K562 (cell line): ENCODE measurements around the gene DPM2. TPM values are rescaled to one million over a fixed set of nuclear protein-coding genes. Genes with fewer than 3 reads are reported as not detected.
A peak's percentile ranks its signal among the peaks of the same experiment; 100 is the strongest.

Experiments
- FOS ChIP-seq: IDR thresholded peaks from 3 replicates; pipeline ENCODE4 v1.6.1; 2011; ENCODE audit not compliant: insufficient read length; ENCODE audit errors: extremely low read depth
- NFIC ChIP-seq: fragments of 450-650 bp; IDR thresholded peaks from 2 replicates; pipeline ENCODE4 v1.6.1; 2017; ENCODE audit warnings: mild to moderate bottlenecking, inconsistent platforms
- NFYB ChIP-seq: IDR thresholded peaks from 2 replicates; pipeline ENCODE4 v1.6.1; 2011; ENCODE audit warnings: mild to moderate bottlenecking, moderate library complexity; ENCODE audit not compliant: insufficient read length; ENCODE audit errors: extremely low read depth
- polyA plus RNA-seq, 8 experiments: library from polyadenylated mRNA; depleted of rRNA in 4 of 8; stranded (reverse) in 5 of 8; unstranded in 3 of 8; fragments of >200 nt; fragmentation: Nextera tagmentation in 2 of 8; fragmentation: Illumina TruSeq in 1 of 8; extraction: Ambion mirVana in 2 of 8; extraction: Trizol in 1 of 8; gene quantifications; 2 replicates each; pipeline versions ENCODE4 v1.2.1 to v1.2.3, GENCODE V29; 2011 to 2014; ENCODE audit warnings: inconsistent platforms in 1 of 8, missing spikeins in 1 of 8
- total RNA-seq, 7 experiments: library from RNA; depleted of rRNA in 6 of 7; stranded (reverse); fragments of >200 nt in 6 of 7; fragmentation: Illumina TruSeq in 2 of 7; extraction: Trizol in 2 of 7; gene quantifications; 2 replicates each; pipeline versions ENCODE4 v1.2.1 to v1.2.3, GENCODE V29; 2011 to 2021; ENCODE audit warnings: low replicate concordance in 1 of 7
- TF ChIP-seq, protein P1 (sequence below), 2 experiments: fragments of 450-650 bp in 1 of 2; sonication (generic) in 1 of 2; formaldehyde crosslinking in 1 of 2; IDR thresholded peaks; 2 replicates each; pipeline versions ENCODE4 v1.7.1 to v1.9.0; 2016 to 2022; ENCODE audit warnings: inconsistent platforms in 1 of 2, mild to moderate bottlenecking in 1 of 2, missing genetic modification reagents in 1 of 2

DPM2 gene
- total and polyA plus RNA-seq, 9 of the 15 experiments (the other 6 are each of a cell fraction or from before 2014, with no cell fraction given) = 43.5 to 126 (median 71.1) TPM

DNA sequence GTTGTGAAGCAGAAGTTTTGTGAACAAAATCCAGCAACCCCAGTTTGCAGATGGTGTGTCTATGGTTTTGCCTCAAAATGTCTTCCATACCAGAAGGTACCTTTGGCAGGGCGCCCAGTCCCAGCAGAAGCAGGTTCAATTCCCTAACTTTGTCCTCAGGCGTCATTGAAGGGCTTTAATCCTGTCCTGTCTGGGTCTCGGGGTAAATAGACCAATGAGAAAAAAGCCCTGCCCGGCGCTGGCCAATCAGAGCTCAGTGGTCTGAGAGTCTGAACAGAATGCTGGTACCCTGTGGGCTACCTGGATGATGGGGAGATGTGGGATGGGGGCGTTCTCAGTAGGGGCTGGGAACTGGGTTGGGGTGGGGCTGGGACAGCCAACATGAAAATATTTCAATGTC lies 14.6 kb downstream of the DPM2 start (continued):
- TF ChIP-seq, protein P1, sequence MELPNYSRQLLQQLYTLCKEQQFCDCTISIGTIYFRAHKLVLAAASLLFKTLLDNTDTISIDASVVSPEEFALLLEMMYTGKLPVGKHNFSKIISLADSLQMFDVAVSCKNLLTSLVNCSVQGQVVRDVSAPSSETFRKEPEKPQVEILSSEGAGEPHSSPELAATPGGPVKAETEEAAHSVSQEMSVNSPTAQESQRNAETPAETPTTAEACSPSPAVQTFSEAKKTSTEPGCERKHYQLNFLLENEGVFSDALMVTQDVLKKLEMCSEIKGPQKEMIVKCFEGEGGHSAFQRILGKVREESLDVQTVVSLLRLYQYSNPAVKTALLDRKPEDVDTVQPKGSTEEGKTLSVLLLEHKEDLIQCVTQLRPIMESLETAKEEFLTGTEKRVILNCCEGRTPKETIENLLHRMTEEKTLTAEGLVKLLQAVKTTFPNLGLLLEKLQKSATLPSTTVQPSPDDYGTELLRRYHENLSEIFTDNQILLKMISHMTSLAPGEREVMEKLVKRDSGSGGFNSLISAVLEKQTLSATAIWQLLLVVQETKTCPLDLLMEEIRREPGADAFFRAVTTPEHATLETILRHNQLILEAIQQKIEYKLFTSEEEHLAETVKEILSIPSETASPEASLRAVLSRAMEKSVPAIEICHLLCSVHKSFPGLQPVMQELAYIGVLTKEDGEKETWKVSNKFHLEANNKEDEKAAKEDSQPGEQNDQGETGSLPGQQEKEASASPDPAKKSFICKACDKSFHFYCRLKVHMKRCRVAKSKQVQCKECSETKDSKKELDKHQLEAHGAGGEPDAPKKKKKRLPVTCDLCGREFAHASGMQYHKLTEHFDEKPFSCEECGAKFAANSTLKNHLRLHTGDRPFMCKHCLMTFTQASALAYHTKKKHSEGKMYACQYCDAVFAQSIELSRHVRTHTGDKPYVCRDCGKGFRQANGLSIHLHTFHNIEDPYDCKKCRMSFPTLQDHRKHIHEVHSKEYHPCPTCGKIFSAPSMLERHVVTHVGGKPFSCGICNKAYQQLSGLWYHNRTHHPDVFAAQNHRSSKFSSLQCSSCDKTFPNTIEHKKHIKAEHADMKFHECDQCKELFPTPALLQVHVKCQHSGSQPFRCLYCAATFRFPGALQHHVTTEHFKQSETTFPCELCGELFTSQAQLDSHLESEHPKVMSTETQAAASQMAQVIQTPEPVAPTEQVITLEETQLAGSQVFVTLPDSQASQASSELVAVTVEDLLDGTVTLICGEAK (IDR thresholded peaks at IDR 0.05) = no peak
- TF ChIP-seq, protein P1 (CRISPR knock-in tag; IDR thresholded peaks at IDR 0.05) = no peak
- TF ChIP-seq FOS (peak; percentile 49), NFIC (peak; percentile 47), NFYB (peak; percentile 84)
